GM12878 (cell line): ENCODE results near the gene POGZ. TPM values are rescaled to one million over a fixed set of nuclear protein-coding genes. Genes with fewer than 3 reads are reported as not detected.

Experiments
- BRCA1 ChIP-seq: IDR thresholded peaks from 2 replicates; pipeline ENCODE4 v1.6.1; 2011; ENCODE audit warnings: low read depth, low read length, improper control_type of control experiment
- CBX3 ChIP-seq: fragments of 200-600 bp; sonication (generic); IDR thresholded peaks from 2 replicates; pipeline ENCODE4 v1.6.1; 2016; ENCODE audit warnings: low read depth, borderline replicate concordance
- HDGF ChIP-seq: fragments of 450-650 bp; IDR thresholded peaks from 2 replicates; pipeline ENCODE4 v1.6.1; 2016; ENCODE audit warnings: antibody characterized with exemption
- KDM1A ChIP-seq: fragments of 200-600 bp; sonication (generic); IDR thresholded peaks from 2 replicates; pipeline ENCODE4 v1.6.1; 2016; ENCODE audit warnings: borderline replicate concordance
- LARP7 ChIP-seq: fragments of 450-650 bp; IDR thresholded peaks from 2 replicates; pipeline ENCODE4 v1.6.1; 2017; ENCODE audit warnings: mild to moderate bottlenecking
- NR2C1 ChIP-seq: fragments of 450-650 bp; IDR thresholded peaks from 2 replicates; pipeline ENCODE4 v1.6.1; 2017; ENCODE audit warnings: antibody characterized with exemption, mild to moderate bottlenecking, moderate library complexity
- NRF1 ChIP-seq: conservative IDR thresholded peaks from 2 replicates; pipeline ENCODE4 v1.6.1; 2011; ENCODE audit warnings: mild to moderate bottlenecking, low read depth, low read length, improper control_type of control experiment
- PAX5 ChIP-seq: IDR thresholded peaks from 2 replicates; pipeline ENCODE4 v1.6.1; 2011; ENCODE audit warnings: low read depth, low read length, borderline replicate concordance
- PRDM15 ChIP-seq: fragments of 450-650 bp; formaldehyde crosslinking; IDR thresholded peaks from 2 replicates; pipeline ENCODE4 v1.4.0; 2020; ENCODE audit warnings: mild to moderate bottlenecking, moderate library complexity
- RAD21 ChIP-seq: IDR thresholded peaks from 2 replicates; pipeline ENCODE4 v1.6.1; 2011; ENCODE audit warnings: mild to moderate bottlenecking, low read depth, low read length, moderate library complexity; ENCODE audit not compliant: insufficient read depth
- RAD51 ChIP-seq: fragments of 450-650 bp; IDR thresholded peaks from 2 replicates; pipeline ENCODE4 v1.6.1; 2016; ENCODE audit warnings: moderate library complexity, mild to moderate bottlenecking, inconsistent platforms
- SIX5 ChIP-seq: IDR thresholded peaks from 2 replicates; pipeline ENCODE4 v1.6.1; 2011; ENCODE audit warnings: mild to moderate bottlenecking, low read depth, low read length, moderate library complexity; ENCODE audit not compliant: severe bottlenecking
- SREBF2 ChIP-seq: IDR thresholded peaks from 2 replicates; pipeline ENCODE4 v1.6.1; 2012; ENCODE audit warnings: mild to moderate bottlenecking, low read length
- ZNF622 ChIP-seq: fragments of 450-650 bp; IDR thresholded peaks from 2 replicates; pipeline ENCODE4 v1.6.1; 2017; ENCODE audit warnings: mild to moderate bottlenecking, inconsistent platforms
- polyA plus RNA-seq, 11 experiments: library from polyadenylated mRNA; depleted of rRNA in 4 of 11; unstranded in 6 of 11; stranded (reverse) in 5 of 11; fragments of >200 nt; fragmentation: Nextera tagmentation in 4 of 11; fragmentation: Illumina TruSeq in 1 of 11; extraction: Ambion mirVana in 4 of 11; extraction: Trizol in 1 of 11; gene quantifications; 1 replicate in 1 of 11; 2 replicates in 10 of 11; pipeline versions ENCODE4 v1.2.1 to v1.2.3, GENCODE V29; 2011 to 2016; ENCODE audit warnings: inconsistent platforms in 2 of 11, missing spikeins in 2 of 11, low read depth in 1 of 11
- total RNA-seq, 4 experiments: library from RNA; depleted of rRNA in 3 of 4; stranded (reverse); fragments of >200 nt in 3 of 4; fragmentation: Illumina TruSeq in 1 of 4; extraction: Trizol in 1 of 4; gene quantifications; 2 replicates each; pipeline versions ENCODE4 v1.2.1 to v1.2.3, GENCODE V29; 2013 to 2021
- TF ChIP-seq, protein P1 (sequence below): fragments of 450-650 bp; formaldehyde crosslinking; IDR thresholded peaks from 2 replicates; pipeline ENCODE4 v1.5.0; 2022; ENCODE audit warnings: mild to moderate bottlenecking, missing genetic modification characterization
- TF ChIP-seq, protein P2 (sequence below): fragments of 450-650 bp; IDR thresholded peaks from 2 replicates; pipeline ENCODE4 v1.6.1; 2017; ENCODE audit warnings: mild to moderate bottlenecking, moderate library complexity
- TF ChIP-seq, protein P3 (sequence below): IDR thresholded peaks from 2 replicates; pipeline ENCODE4 v1.6.1; 2011; ENCODE audit warnings: low read depth, mild to moderate bottlenecking, low read length, moderate library complexity, borderline replicate concordance; ENCODE audit errors: extremely low read depth

POGZ gene
- total and polyA plus RNA-seq, 10 of the 15 experiments (the other 5 are each of a cell fraction or from before 2014, with no cell fraction given) = 11.3 to 80.6 (median 35.8) TPM

DNA sequence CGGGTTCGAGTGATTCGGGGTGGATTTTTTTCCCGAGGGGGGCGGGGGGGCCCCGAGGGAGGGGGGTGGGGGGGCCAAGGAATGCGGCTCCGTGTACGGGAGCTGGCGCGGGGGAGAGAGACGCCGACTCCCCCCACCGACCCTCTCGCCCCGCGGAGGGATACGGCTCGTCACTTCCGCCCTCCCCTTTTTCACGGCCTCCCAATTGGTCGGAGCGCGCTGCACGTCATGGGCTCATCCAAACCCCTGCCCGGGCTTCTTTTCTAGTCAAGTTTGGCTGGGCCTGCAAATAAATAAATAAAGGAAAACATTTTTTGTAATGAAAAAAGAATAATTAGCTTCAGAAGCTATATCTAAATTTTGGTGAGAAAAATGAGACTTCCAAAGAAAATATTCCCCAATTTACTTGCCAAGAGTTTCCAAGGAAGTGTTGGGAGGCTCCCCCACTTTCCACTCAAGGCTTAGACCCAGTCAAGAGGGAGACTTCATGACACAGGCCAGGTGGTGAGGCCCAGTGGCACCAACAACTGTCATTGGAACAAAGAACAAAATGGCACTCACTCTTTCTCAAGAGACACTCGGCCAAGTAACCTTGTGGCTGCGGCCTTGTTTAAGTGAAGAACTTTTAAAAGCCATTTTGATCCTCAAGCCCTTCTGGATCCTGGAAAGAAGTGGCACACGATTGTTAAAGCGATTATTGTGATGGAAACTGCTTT, at the start of gene POGZ (continued):
- TF ChIP-seq, protein P1, sequence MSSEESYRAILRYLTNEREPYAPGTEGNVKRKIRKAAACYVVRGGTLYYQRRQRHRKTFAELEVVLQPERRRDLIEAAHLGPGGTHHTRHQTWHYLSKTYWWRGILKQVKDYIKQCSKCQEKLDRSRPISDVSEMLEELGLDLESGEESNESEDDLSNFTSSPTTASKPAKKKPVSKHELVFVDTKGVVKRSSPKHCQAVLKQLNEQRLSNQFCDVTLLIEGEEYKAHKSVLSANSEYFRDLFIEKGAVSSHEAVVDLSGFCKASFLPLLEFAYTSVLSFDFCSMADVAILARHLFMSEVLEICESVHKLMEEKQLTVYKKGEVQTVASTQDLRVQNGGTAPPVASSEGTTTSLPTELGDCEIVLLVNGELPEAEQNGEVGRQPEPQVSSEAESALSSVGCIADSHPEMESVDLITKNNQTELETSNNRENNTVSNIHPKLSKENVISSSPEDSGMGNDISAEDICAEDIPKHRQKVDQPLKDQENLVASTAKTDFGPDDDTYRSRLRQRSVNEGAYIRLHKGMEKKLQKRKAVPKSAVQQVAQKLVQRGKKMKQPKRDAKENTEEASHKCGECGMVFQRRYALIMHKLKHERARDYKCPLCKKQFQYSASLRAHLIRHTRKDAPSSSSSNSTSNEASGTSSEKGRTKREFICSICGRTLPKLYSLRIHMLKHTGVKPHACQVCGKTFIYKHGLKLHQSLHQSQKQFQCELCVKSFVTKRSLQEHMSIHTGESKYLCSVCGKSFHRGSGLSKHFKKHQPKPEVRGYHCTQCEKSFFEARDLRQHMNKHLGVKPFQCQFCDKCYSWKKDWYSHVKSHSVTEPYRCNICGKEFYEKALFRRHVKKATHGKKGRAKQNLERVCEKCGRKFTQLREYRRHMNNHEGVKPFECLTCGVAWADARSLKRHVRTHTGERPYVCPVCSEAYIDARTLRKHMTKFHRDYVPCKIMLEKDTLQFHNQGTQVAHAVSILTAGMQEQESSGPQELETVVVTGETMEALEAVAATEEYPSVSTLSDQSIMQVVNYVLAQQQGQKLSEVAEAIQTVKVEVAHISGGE (CRISPR knock-in tag) = no peak
- TF ChIP-seq SREBF2 = no peak
- TF ChIP-seq, protein P2, sequence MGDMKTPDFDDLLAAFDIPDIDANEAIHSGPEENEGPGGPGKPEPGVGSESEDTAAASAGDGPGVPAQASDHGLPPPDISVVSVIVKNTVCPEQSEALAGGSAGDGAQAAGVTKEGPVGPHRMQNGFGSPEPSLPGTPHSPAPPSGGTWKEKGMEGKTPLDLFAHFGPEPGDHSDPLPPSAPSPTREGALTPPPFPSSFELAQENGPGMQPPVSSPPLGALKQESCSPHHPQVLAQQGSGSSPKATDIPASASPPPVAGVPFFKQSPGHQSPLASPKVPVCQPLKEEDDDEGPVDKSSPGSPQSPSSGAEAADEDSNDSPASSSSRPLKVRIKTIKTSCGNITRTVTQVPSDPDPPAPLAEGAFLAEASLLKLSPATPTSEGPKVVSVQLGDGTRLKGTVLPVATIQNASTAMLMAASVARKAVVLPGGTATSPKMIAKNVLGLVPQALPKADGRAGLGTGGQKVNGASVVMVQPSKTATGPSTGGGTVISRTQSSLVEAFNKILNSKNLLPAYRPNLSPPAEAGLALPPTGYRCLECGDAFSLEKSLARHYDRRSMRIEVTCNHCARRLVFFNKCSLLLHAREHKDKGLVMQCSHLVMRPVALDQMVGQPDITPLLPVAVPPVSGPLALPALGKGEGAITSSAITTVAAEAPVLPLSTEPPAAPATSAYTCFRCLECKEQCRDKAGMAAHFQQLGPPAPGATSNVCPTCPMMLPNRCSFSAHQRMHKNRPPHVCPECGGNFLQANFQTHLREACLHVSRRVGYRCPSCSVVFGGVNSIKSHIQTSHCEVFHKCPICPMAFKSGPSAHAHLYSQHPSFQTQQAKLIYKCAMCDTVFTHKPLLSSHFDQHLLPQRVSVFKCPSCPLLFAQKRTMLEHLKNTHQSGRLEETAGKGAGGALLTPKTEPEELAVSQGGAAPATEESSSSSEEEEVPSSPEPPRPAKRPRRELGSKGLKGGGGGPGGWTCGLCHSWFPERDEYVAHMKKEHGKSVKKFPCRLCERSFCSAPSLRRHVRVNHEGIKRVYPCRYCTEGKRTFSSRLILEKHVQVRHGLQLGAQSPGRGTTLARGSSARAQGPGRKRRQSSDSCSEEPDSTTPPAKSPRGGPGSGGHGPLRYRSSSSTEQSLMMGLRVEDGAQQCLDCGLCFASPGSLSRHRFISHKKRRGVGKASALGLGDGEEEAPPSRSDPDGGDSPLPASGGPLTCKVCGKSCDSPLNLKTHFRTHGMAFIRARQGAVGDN = peak; percentile 68; the same call in 1 of the 2 replicates
- peak; percentile 17 for TF ChIP-seq SIX5
- TF ChIP-seq BRCA1 = no peak
- TF ChIP-seq RAD21 = no peak
- TF ChIP-seq HDGF = no peak
- no peak for TF ChIP-seq PRDM15 (CRISPR knock-in tag)
- no peak for TF ChIP-seq PAX5
- no peak for TF ChIP-seq LARP7
- TF ChIP-seq ZNF622 = peak; percentile 67
- TF ChIP-seq, protein P3, sequence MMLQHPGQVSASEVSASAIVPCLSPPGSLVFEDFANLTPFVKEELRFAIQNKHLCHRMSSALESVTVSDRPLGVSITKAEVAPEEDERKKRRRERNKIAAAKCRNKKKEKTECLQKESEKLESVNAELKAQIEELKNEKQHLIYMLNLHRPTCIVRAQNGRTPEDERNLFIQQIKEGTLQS = no peak
- TF ChIP-seq KDM1A = no peak
- TF ChIP-seq NR2C1 = no peak
- TF ChIP-seq NRF1 = no peak
- no peak for TF ChIP-seq CBX3
- no peak for TF ChIP-seq RAD51
